SK-N-SH treated with all-trans-retinoic acid at 6 μM for 48 hours (cell line): ENCODE data around the gene PLA2R1.

Source experiments
- BACH2 ChIP-seq: fragments of 250-450 bp; sonication (Bioruptor Pico); IDR thresholded peaks from 2 replicates; pipeline ENCODE4 v1.9.0; 2021; ENCODE audit warnings: mild to moderate bottlenecking, borderline replicate concordance
- ISL1 ChIP-seq: fragments of 250-450 bp; sonication (Bioruptor Pico); IDR thresholded peaks from 2 replicates; pipeline ENCODE4 v2.1.2; 2022; ENCODE audit warnings: mild to moderate bottlenecking, moderate library complexity
- PATZ1 ChIP-seq: fragments of 250-450 bp; sonication (Bioruptor Pico); IDR thresholded peaks from 2 replicates; pipeline ENCODE4 v1.8.0; 2020; ENCODE audit warnings: mild to moderate bottlenecking, moderate library complexity, borderline replicate concordance
- PPARA ChIP-seq: fragments of 250-450 bp; sonication (Bioruptor Pico); IDR thresholded peaks from 2 replicates; pipeline ENCODE4 v1.5.0; 2020; ENCODE audit warnings: mild to moderate bottlenecking, borderline replicate concordance
- RARB ChIP-seq: fragments of 250-450 bp; sonication (Bioruptor Pico); IDR thresholded peaks from 2 replicates; pipeline ENCODE4 v1.8.0; 2021; ENCODE audit warnings: mild to moderate bottlenecking, moderate library complexity
- TCF4 ChIP-seq: fragments of 250-450 bp; sonication (Bioruptor Pico); IDR thresholded peaks from 2 replicates; pipeline ENCODE4 v1.8.0; 2021; ENCODE audit warnings: mild to moderate bottlenecking, moderate library complexity, borderline replicate concordance

- TF ChIP-seq BACH2 (CRISPR knock-in tag): no peak
- TF ChIP-seq PATZ1 (CRISPR knock-in tag): no peak
- TF ChIP-seq TCF4: no peak
- no peak for TF ChIP-seq PPARA
- no peak for TF ChIP-seq ISL1 (CRISPR knock-in tag)
- TF ChIP-seq RARB (CRISPR knock-in tag): no peak
Measured at GRCh38 chr2:159936471-159936870, 125.9 kb downstream of the PLA2R1 start.
